Vagina (tissue), 2 donors: Measurements from ENCODE around the gene PHOX2B. TPM values are rescaled to one million over a fixed set of nuclear protein-coding genes. Genes with fewer than 3 reads are reported as not detected.
"Not testable (repeated sequence)": the region's sequence is repeated elsewhere in the genome, so short reads cannot be mapped to it uniquely, and the experiment has no call there.

ENCODE experiments used
- DNase-seq, 2 donors: peaks; one replicate each; pipeline ENCODE4 v3.0.0-alpha.2; 2017; ENCODE audit errors: extremely low spot score in 2 of 2
- H3K27ac ChIP-seq: fragments of 200-600 bp; sonication (generic); one replicate; pipeline ENCODE4 v1.5.1; 2019
- H3K27me3 ChIP-seq: fragments of 200-600 bp; sonication (generic); one replicate; pipeline ENCODE4 v1.5.1; 2019
- H3K36me3 ChIP-seq, 2 donors: fragments of 200-600 bp; sonication (generic); one replicate each; pipeline ENCODE4 v1.5.1; 2017 to 2019
- H3K4me1 ChIP-seq: fragments of 200-600 bp; sonication (generic); one replicate; pipeline ENCODE4 v1.5.1; 2019
- H3K4me3 ChIP-seq, 2 donors: fragments of 200-600 bp; sonication (generic); 1 replicate in 1 of 2; 2 replicates in 1 of 2; pipeline ENCODE4 v1.5.1; 2016 to 2019
- H3K9me3 ChIP-seq: fragments of 200-600 bp; sonication (generic); one replicate; pipeline ENCODE4 v1.5.1; 2019
- POLR2A ChIP-seq, 2 donors: fragments of 450-650 bp; IDR thresholded peaks; one replicate each; pipeline ENCODE4 v1.6.1; 2017; ENCODE audit warnings: antibody characterized with exemption in 2 of 2, mild to moderate bottlenecking in 2 of 2, moderate library complexity in 2 of 2
- POLR2AphosphoS5 ChIP-seq, 2 donors: sonication (generic); formaldehyde crosslinking; IDR thresholded peaks; one replicate each; pipeline ENCODE4 v1.9.0; 2017; ENCODE audit warnings: antibody characterized with exemption in 2 of 2, mild to moderate bottlenecking in 2 of 2, low read depth in 1 of 2; ENCODE audit not compliant: insufficient read depth in 1 of 2
- intact Hi-C: fragments of 100-400 bp; cut with DNase I; formaldehyde crosslinking; loops from one replicate; pipeline ENCODE4 v1.15.1; 2023
- total RNA-seq: library from RNA; depleted of rRNA; stranded (reverse); fragments of >200 nt; gene quantifications from one replicate; pipeline ENCODE4 v1.2.3, GENCODE V29; 2016
- TF ChIP-seq, protein P1 (sequence below), 3 experiments: fragments of 450-650 bp in 2 of 3; fragments of 200-600 bp in 1 of 3; sonication (generic) in 1 of 3; IDR thresholded peaks; one replicate each; pipeline ENCODE4 v1.5.1; 2017 to 2019; ENCODE audit warnings: antibody characterized with exemption in 3 of 3, mild to moderate bottlenecking in 2 of 3, moderate library complexity in 2 of 3

PHOX2B gene
- total RNA-seq, 1 donor from 2014 or later: 0.49 TPM

- no peak for DNase-seq
- TF ChIP-seq POLR2A (IDR thresholded peaks at IDR 0.05): no peak
- TF ChIP-seq, protein P1, sequence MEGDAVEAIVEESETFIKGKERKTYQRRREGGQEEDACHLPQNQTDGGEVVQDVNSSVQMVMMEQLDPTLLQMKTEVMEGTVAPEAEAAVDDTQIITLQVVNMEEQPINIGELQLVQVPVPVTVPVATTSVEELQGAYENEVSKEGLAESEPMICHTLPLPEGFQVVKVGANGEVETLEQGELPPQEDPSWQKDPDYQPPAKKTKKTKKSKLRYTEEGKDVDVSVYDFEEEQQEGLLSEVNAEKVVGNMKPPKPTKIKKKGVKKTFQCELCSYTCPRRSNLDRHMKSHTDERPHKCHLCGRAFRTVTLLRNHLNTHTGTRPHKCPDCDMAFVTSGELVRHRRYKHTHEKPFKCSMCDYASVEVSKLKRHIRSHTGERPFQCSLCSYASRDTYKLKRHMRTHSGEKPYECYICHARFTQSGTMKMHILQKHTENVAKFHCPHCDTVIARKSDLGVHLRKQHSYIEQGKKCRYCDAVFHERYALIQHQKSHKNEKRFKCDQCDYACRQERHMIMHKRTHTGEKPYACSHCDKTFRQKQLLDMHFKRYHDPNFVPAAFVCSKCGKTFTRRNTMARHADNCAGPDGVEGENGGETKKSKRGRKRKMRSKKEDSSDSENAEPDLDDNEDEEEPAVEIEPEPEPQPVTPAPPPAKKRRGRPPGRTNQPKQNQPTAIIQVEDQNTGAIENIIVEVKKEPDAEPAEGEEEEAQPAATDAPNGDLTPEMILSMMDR (IDR thresholded peaks at IDR 0.05): no peak
- TF ChIP-seq POLR2AphosphoS5 (IDR thresholded peaks at IDR 0.05; ENCODE audit: insufficient read depth in 1 of 2, low read depth in 1 of 2): no peak
- intact Hi-C loops: no loop called here
Measured at GRCh38 chr4:41745292-41746024, 3.1 kb downstream of the PHOX2B start.

DNA sequence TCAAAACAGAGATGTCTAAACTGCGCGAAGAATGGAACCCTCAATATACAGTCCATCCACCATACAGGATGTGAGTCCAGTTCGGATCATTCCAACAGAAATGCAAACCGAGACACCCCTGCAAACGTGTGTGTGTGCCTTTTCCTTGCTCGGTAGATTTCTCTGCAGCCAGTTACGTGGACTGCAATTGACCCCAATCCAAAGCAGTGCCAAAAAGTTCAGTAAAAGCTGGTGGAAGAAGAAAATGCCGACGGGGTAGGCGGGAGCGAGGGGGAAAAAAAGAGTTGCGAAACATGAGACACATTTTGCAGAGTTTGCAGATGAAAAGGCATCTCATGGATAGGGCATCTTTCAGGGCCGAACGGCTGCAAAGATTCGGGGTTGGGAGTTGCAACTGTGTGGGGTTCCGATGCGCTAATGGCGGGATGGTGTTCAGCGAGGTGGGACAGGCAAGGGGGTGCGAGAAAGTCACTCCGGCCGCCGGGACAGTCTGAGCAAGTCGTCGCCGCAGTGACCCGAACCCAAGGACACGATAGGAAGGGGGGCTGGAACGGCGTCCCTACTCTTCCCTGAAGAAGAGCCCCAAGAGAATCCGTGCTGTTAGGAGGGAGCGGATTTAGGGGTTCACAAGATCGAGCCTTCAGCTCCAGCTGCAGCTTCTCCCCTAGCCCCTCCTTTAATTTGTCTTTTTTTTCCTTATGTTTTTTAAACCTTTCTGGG, 3.8 kb downstream of the PHOX2B start:
- DNase-seq: no peak
- Histone ChIP-seq H3K4me1 (peaks cover 11% of the 10 kb centered on the region), H3K27ac (no peak overlapping the region), H3K36me3 (no peaks in the 10 kb centered on the region), H3K27me3 (peaks cover 7% of the 10 kb centered on the region), H3K9me3 (no peaks in the 10 kb centered on the region), H3K4me3 (no peak overlapping the region)
- TF ChIP-seq POLR2A (IDR thresholded peaks at IDR 0.05) (no peak), POLR2AphosphoS5 (IDR thresholded peaks at IDR 0.05; ENCODE audit: insufficient read depth in 1 of 2, low read depth in 1 of 2) (no peak)
- TF ChIP-seq, protein P1 (IDR thresholded peaks at IDR 0.05): no peak
- intact Hi-C loops: no loop called here

More at GRCh38 chr4:41745292-41746024, 3.1 kb downstream of the PHOX2B start:
- Histone ChIP-seq H3K27ac (no peak overlapping the region), H3K27me3 (peaks cover 7% of the 10 kb centered on the region), H3K4me3 (no peak overlapping the region), H3K36me3 (no peaks in the 10 kb centered on the region), H3K4me1 (peaks cover 11% of the 10 kb centered on the region), H3K9me3 (no peaks in the 10 kb centered on the region)

DNA sequence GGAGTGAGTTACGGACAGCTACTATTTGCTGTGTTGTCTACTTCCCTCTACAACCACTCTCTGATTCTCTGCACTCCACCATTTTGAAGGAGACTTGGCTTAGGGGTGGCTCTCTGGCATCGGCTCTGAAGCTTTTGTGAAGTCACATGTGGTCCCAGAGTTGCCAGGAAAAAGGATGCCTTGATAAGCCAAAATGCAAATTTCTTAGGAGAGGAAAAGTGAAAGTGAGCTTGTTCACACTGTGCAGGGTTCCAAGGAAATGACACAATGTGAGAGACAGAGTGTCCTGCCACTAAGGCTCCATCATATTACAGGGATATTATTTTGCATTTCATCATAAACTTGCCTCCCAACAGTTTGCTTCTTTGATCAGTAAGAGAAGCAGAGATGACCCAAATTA, 7.2 kb downstream of the PHOX2B start:
- Histone ChIP-seq H3K27me3 (no peaks in the 10 kb centered on the region), H3K9me3 (no peaks in the 10 kb centered on the region), H3K4me3 (no peak overlapping the region), H3K27ac (no peak overlapping the region), H3K36me3 (no peaks in the 10 kb centered on the region), H3K4me1 (no peaks in the 10 kb centered on the region)
- TF ChIP-seq POLR2AphosphoS5 (IDR thresholded peaks at IDR 0.05; ENCODE audit: insufficient read depth in 1 of 2, low read depth in 1 of 2): no peak
- intact Hi-C loops: no loop called here
- no peak for DNase-seq

GRCh38 chr4:41737491-41737890, 11.0 kb downstream of the PHOX2B start:
- intact Hi-C loops, H3K4me1 ChIP-seq, H3K27me3 ChIP-seq, H3K27ac ChIP-seq, DNase-seq, H3K36me3 ChIP-seq, H3K4me3 ChIP-seq, H3K9me3 ChIP-seq: not testable (repeated sequence)

DNA sequence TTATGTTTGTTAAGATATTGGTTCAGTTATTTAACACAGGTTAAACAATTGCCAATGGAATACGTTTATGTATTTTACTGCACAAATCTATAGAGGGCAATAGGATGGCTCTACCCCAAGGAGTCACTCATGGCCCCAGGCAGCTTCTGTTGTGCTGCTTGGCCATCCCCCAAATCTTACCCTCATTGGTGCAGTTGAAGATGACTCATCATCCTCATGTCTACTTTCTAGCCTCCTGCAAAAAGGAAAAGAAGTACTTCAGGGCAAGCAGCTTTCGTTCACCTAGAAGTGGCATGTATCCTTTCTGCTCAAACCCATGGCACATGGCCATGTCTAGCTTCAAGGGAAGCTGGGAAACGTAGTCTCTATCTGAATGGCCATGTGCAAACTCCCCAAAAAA, 14.2 kb downstream of the PHOX2B start:
- Histone ChIP-seq H3K9me3 (no peaks in the 10 kb centered on the region), H3K4me1 (no peaks in the 10 kb centered on the region), H3K27me3 (no peaks in the 10 kb centered on the region), H3K4me3 (no peak overlapping the region), H3K36me3 (no peaks in the 10 kb centered on the region), H3K27ac (no peak overlapping the region)
- TF ChIP-seq POLR2AphosphoS5 (IDR thresholded peaks at IDR 0.05; ENCODE audit: insufficient read depth in 1 of 2, low read depth in 1 of 2) (no peak), POLR2A (IDR thresholded peaks at IDR 0.05) (no peak)
- TF ChIP-seq, protein P1 (IDR thresholded peaks at IDR 0.05): no peak
- no peak for DNase-seq
- intact Hi-C loops: no loop called here

DNA sequence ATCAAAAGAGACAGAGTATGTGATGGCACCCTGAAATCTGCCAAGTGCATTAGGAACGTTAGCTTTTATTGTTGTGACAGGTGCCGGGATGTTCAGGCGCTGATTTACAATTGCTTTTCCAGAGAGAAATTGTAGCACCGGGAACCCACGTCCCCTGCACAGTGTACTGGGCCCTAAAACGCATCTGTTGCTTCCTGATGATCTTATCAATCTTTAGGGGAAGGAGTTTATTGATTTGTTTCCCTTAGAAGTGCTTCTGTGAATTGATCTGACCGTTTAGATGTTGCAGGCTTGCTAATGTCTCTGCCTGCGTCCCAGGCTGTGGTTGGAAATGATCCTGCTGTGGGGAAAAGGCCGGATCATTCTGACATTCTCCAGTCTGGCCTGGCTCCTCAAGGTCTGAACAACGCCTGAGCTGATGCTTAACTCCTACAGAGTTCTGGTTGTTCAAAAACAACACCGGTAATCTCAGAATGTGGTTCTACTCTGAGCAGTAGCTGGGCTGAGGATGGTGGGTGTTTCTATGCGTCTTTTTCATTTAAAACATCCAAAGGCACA, 16.9 kb downstream of the PHOX2B start:
- intact Hi-C loops: no loop called here
- Histone ChIP-seq H3K27ac (no peak overlapping the region), H3K4me1 (no peaks in the 10 kb centered on the region), H3K4me3 (no peak overlapping the region), H3K9me3 (no peaks in the 10 kb centered on the region), H3K27me3 (no peaks in the 10 kb centered on the region), H3K36me3 (no peaks in the 10 kb centered on the region)
- TF ChIP-seq POLR2A (IDR thresholded peaks at IDR 0.05) (no peak), POLR2AphosphoS5 (IDR thresholded peaks at IDR 0.05; ENCODE audit: insufficient read depth in 1 of 2, low read depth in 1 of 2) (no peak)
- TF ChIP-seq, protein P1 (IDR thresholded peaks at IDR 0.05): no peak
- no peak for DNase-seq
